Keratinocyte (primary cell): ENCODE measurements around the gene ZNF678.

Source experiments
- CTCF ChIP-seq, 3 experiments: IDR thresholded peaks in 1 of 3; conservative IDR thresholded peaks in 1 of 3; optimal IDR thresholded peaks in 1 of 3; 2 replicates in 2 of 3; 3 replicates in 1 of 3; pipeline versions ENCODE3 to v1.5.1; 2011; ENCODE audit warnings: low read length in 3 of 3, mild to moderate bottlenecking in 3 of 3, moderate library complexity in 2 of 3, control low read depth in 1 of 3, inconsistent platforms in 1 of 3; ENCODE audit not compliant: insufficient read depth in 2 of 3; ENCODE audit errors: extremely low read depth in 1 of 3
- EZH2 ChIP-seq: IDR thresholded peaks from one replicate; pipeline ENCODE4 v1.6.1; 2012; ENCODE audit warnings: inconsistent platforms, mild to moderate bottlenecking, low read length, moderate library complexity

- TF ChIP-seq CTCF (optimal IDR thresholded peaks at IDR 0.05 in 1 of 3, IDR thresholded peaks at IDR 0.05 in 1 of 3, conservative IDR thresholded peaks at IDR 0.05 in 1 of 3; ENCODE audit: extremely low read depth in 1 of 3, insufficient read depth in 2 of 3, low read length in 3 of 3) (no peak), EZH2 (no peak)
These were observed 161.7 kb downstream of the ZNF678 start for GRCh38 chr1:227725046-227725445.
